VCaP (cell line): ENCODE results near the gene MED15.

Source experiments
- H3K27ac ChIP-seq: fragments of 450-650 bp; 2 replicates; pipeline ENCODE4 v1.5.1; 2017
- TF ChIP-seq, protein P1 (sequence below): fragments of 450-650 bp; conservative IDR thresholded peaks from 2 replicates; pipeline ENCODE4 v1.5.1; 2017; ENCODE audit warnings: mild to moderate bottlenecking, moderate library complexity

Gene MED15

DNA sequence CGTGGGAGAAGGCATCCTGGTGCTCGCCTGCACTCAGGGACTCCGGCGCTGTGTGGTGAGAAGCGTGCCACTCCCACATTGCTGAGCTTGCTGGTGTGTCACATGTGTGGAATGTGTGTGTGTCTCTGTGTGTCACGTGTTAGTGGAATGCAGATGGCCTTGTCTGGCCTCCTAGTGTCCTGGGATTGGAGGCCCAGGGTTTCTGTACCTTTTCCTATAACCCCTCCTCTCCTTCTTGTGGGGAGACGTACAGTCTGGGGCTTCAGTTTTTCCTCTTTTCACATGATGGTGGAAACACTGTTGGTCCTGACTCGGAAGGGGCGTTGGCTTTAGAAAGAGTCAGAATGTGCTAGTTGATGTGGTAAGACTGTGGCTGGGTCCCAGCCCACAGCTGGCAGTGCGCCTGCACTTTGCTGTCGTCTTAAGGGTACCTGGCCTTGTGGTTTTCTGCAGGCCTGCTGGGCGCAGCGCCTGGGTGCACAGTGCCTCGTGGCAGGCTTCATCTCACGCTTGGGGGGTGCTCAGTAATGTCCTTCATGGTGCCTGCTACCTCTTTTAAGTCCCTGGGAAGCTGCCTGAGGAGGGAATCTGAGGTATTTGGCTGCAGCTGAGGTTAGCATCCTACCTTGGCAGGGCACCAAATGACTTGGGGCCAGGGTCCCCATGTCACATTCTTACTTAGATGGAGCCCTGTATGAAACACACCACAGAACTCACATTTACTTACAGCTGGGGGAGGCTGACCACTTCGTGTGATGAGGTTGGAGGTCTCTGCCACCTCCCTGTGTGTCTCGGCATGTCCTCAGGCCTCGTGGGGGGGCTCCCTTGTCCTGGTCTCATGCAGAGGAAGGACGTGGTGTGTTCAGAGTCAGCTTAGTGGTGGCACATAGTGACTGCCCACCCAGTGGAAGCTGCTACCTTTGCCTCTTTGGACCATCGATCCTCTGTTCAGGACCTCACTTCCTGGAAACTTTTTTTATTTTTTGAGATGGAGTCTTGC is 61.9 kb downstream of the MED15 start:
- H3K27ac ChIP-seq, result no peak overlapping the region
- TF ChIP-seq, protein P1, sequence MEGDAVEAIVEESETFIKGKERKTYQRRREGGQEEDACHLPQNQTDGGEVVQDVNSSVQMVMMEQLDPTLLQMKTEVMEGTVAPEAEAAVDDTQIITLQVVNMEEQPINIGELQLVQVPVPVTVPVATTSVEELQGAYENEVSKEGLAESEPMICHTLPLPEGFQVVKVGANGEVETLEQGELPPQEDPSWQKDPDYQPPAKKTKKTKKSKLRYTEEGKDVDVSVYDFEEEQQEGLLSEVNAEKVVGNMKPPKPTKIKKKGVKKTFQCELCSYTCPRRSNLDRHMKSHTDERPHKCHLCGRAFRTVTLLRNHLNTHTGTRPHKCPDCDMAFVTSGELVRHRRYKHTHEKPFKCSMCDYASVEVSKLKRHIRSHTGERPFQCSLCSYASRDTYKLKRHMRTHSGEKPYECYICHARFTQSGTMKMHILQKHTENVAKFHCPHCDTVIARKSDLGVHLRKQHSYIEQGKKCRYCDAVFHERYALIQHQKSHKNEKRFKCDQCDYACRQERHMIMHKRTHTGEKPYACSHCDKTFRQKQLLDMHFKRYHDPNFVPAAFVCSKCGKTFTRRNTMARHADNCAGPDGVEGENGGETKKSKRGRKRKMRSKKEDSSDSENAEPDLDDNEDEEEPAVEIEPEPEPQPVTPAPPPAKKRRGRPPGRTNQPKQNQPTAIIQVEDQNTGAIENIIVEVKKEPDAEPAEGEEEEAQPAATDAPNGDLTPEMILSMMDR, result no peak

DNA sequence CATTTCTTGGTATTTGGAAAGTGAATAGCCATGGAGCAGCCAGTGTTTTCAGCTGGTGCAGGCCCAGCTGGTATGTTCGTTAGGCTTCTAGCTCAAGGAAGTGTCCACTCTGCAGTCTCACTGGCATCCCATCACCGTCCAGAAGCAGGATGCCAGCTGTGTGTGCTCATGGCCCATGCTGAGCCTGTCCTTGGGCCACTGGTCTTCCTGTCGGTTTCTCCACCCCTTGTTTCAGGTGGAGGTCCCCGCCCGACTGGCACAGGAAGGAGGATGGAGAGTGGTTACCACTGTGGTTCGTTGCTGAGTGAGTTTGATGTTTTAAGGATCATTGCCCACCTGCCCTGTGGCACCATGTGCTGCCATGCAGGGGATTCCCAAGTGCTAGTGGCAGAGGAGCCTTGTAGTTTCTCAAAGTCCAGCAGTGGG is 63.7 kb downstream of the MED15 start:
- TF ChIP-seq, protein P1, result no peak
- H3K27ac ChIP-seq, result no peak overlapping the region

DNA sequence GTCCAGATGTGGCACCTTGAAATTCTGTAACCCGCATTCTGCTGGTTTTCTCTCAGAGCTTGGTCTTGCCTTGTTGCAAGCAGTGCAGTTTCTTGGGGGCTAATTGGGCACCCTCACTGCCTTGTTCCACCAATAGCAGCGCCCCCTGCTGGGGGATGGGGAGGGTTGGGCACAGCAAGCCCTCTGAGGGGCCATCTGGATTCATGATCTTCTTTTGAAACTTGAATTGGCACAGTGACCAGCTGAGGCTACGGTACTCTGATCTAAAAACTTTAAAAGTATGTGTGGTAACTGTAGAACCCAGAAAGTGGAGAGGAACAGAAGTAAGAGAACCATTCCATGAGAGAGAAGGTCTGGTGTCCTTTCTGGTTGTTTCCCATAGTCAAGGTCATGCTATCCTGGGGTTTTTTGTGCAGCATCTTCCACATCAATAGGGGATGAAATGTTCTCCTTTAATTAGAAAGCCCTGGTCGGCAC is 64.2 kb downstream of the MED15 start:
- TF ChIP-seq, protein P1, result peak; percentile 74
- no peak overlapping the region for H3K27ac ChIP-seq

DNA sequence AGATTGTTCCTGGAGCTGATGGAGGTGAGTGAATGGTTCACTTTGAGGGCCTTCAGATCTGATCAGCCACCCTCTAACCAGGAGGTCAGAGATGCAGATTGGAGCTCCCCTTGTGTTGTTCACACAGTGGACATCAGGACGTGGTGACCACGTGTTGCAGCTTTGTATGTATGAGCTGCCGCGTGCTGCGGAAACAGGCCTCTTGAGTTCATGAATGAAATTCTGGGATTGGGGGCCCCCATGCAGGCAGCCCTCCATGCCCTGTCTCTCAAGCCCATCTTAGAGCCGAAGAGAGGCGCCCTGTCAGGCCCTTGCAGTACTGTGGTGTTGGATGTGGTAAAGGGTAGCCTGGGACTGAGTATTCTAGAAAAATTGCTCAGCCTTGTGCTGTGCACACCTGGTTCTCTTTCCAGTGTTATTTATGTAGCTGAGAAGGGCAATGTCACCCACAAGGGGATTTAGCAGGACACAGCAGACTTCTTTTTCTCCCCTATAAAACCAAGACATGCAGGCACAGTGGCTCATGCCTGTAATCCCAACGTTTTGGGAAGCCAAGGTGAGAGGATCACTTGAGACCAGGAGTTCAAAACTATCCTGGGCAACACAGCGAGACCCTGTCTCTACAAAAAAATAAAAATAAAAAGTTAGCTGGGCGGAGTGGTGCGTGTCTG is 64.9 kb downstream of the MED15 start:
- TF ChIP-seq, protein P1, result no peak
- H3K27ac ChIP-seq, result no peak overlapping the region

DNA sequence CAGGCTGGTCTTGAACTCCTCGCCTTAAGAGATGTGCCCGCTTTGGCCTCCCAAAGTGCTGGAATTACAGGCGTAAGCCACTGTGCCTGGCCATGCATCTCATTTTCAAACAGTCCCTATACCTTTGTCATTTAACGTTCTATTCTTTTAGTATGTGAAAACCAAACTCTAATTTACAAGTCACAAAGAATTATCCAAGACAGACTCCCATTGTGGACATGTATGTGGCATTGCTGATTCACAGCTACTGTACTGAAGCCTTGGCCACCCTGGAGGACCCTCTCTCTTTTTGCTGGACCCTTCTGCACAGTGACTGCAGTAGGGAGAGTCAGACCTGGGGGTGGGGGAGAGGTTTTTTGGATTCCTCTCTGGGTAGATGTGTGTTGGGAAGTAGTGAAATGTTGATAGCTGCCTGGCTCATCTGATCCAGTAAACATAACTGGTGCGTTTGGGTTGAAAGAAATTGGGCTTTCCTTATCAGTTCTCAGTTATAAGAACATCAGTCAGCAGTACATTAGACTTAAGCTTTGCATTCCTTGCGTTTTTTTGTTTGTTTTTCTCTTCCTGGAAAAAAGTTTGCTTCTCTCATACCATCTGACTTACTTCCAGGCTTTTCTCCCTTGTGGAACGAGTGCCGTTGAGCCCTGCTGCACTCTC is 65.9 kb downstream of the MED15 start:
- H3K27ac ChIP-seq, result no peak overlapping the region
- TF ChIP-seq, protein P1, result no peak

DNA sequence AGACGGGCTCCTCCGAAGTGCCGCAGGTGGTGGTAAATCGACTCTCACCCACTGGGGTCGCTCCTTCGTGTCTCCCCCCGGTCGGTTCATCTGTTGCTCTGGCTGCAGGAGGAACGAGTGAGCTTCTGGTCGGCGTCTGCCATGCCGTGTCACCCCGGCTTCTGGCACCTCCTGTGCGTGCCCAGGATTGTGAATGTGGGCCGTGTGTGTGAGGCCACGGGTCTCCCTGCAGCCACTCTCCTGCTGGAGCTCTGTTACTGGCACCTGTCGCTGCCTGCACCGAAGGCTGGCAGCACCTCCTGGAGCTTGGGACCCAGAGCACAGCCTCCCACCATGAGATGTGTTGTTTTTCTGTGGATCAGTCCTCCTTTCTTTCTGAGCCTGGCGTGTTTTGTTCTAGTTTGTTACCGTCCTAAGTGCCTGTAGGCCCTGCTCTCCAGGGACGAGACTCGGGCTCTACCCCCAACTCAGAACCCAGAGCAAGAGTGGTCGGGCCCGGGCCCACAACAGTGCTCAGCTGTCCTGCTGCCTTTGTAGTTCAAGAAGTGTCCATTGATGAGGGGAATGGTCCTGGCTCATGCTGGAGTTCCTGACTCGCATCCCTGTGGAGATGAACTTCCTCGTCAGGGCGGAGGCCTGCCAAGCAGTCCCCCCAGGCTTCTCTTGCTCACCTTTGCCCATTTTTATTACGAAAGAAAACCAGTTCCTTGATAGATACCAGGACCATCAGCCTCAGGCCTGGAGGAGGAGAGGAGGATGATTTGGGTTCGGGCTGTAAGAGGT is 66.6 kb downstream of the MED15 start:
- TF ChIP-seq, protein P1, result no peak
- H3K27ac ChIP-seq, result no peak overlapping the region
